Ascending aorta (tissue), 2 donors: ENCODE results near the gene ARSG. TPM values are rescaled to one million over a fixed set of nuclear protein-coding genes. Genes with fewer than 3 reads are reported as not detected.
A peak's percentile ranks its signal among the peaks of the same experiment; 100 is the strongest.

Source experiments
- DNase-seq, 2 donors: peaks; one replicate each; pipeline ENCODE4 v3.0.0-alpha.2; 2019; ENCODE audit warnings: low spot score in 2 of 2
- H3K27ac ChIP-seq, 2 donors: fragments of 200-600 bp; sonication (generic); one replicate each; pipeline ENCODE4 v1.5.1; 2016 to 2017; ENCODE audit warnings: mild to moderate bottlenecking in 1 of 2
- H3K27me3 ChIP-seq: fragments of 200-600 bp; sonication (generic); one replicate; pipeline ENCODE4 v1.5.1; 2017
- H3K36me3 ChIP-seq, 2 donors: fragments of 200-600 bp; sonication (generic); one replicate each; pipeline ENCODE4 v1.5.1; 2016
- H3K4me1 ChIP-seq, 2 donors: fragments of 200-600 bp; sonication (generic); one replicate each; pipeline ENCODE4 v1.5.1; 2016 to 2017; ENCODE audit warnings: mild to moderate bottlenecking in 1 of 2
- H3K4me3 ChIP-seq, 2 donors: fragments of 200-600 bp; sonication (generic); one replicate each; pipeline ENCODE4 v1.5.1; 2016 to 2017; ENCODE audit warnings: mild to moderate bottlenecking in 1 of 2
- H3K9me3 ChIP-seq, 2 donors: fragments of 200-600 bp; sonication (generic); one replicate each; pipeline ENCODE4 v1.5.1; 2016
- CTCF ChIP-seq, 3 experiments: fragments of 200-600 bp in 2 of 3; fragments of 450-650 bp in 1 of 3; sonication (generic) in 2 of 3; IDR thresholded peaks; one replicate each; pipeline ENCODE4 v1.5.1; 2016 to 2019; ENCODE audit warnings: antibody characterized with exemption in 3 of 3, mild to moderate bottlenecking in 1 of 3, moderate library complexity in 1 of 3
- intact Hi-C: fragments of 100-400 bp; cut with DNase I; formaldehyde crosslinking; loops from one replicate; pipeline ENCODE4 v1.15.1; 2023
- total RNA-seq: library from RNA; depleted of rRNA; stranded (reverse); fragments of >200 nt; gene quantifications from one replicate; pipeline ENCODE4 v1.1.0, GENCODE V29; 2016

The ARSG gene
- total RNA-seq, 1 donor from 2014 or later: 7.3 TPM

- TF ChIP-seq CTCF (IDR thresholded peaks at IDR 0.05): no peak
- no peak for DNase-seq
- no peaks in the 10 kb centered on the region for H3K27me3 ChIP-seq
- intact Hi-C loops: loop anchor here (5.0 kb wide), 1 partner anchor 132 kb away; no protein-coding TSS in a partner anchor
- no peak overlapping the region for H3K4me3 ChIP-seq
- H3K4me1 ChIP-seq: no peaks in the 10 kb centered on the region
- H3K27ac ChIP-seq: no peak overlapping the region
- no peaks in the 10 kb centered on the region for H3K9me3 ChIP-seq
- no peaks in the 10 kb centered on the region for H3K36me3 ChIP-seq
These were observed 103.5 kb downstream of the ARSG start for GRCh38 chr17:68394608-68395331.

GRCh38 chr17:68396226-68397107 is 105.2 kb downstream of the ARSG start:
- Histone ChIP-seq H3K4me1 (no peaks in the 10 kb centered on the region), H3K27me3 (no peaks in the 10 kb centered on the region), H3K27ac (no peak overlapping the region), H3K4me3 (no peak overlapping the region), H3K36me3 (no peaks in the 10 kb centered on the region), H3K9me3 (no peaks in the 10 kb centered on the region)
- intact Hi-C loops: loop anchor here (5.0 kb wide), 1 partner anchor 134 kb away; no protein-coding TSS in a partner anchor
- TF ChIP-seq CTCF (IDR thresholded peaks at IDR 0.05): no peak
- no peak for DNase-seq

DNA sequence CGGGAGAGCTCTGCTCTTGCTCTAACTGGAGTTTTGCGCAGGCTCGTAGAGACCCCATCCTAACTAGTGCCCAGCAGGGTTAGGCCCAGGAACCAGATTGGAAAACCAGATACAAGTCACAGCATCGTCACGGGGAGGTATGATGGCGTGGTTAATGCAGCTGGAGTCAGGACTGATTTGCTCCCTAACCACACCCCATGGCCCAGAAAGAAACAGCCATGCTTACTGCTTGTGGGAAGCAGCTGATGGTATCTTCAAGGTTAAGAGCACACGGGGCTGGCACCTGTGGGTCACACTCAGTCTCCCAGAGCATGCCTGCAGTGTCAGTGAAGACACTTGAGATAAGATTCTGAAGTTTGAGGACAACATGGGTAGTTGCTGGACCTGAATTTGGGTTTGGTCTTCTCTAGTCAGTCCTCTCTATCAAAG is 105.8 kb downstream of the ARSG start:
- no peaks in the 10 kb centered on the region for H3K9me3 ChIP-seq
- H3K4me1 ChIP-seq: no peaks in the 10 kb centered on the region
- no peaks in the 10 kb centered on the region for H3K36me3 ChIP-seq
- intact Hi-C loops: loop anchor here (5.0 kb wide), 1 partner anchor 135 kb away; no protein-coding TSS in a partner anchor
- no peaks in the 10 kb centered on the region for H3K27me3 ChIP-seq
- no peak for TF ChIP-seq CTCF (IDR thresholded peaks at IDR 0.05)
- no peak overlapping the region for H3K27ac ChIP-seq
- no peak for DNase-seq
- H3K4me3 ChIP-seq: no peak overlapping the region

DNA sequence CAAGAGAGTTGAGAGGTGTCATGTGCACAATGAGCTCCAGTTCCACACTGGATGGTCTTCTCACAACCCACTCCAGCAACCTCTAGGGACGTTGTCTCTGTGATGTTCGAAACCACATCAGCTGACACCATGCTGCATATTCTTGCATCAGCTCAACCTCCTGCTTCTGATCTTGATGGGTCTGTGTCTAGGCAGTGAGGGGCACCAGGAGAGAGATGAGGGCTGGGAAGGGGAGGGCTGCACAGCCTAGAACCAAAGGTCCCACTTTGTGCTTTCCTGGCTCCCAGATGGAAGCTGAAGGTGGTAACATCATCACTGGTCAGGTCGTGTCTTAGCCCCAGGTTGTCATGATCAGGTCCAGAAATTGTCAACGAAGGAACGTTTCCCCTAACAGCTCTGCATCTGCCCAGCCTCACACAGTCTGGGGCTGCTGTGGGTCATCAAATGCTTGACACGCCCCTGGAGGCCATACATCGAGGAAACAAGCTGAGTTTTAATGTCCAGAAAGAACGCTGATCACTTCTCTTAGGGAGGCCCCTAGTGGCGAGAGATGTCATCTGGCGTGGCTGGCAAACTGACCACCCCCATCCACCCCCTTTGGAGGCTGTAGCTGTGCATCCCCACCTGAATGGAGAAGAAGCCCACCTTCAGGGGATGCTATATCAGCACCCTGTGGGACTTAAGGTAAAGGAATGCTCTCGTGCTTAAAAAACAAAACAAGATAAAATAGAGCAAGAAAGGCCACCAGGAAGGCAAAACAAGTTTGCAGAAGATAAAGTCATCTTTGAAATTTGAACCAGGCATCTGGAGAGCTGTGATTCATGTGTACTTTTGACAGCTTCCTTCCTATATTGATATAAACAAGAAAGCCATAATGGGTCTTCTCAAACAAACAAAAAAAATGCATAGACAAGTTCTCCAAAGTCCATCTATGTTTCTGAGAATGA is 107.7 kb downstream of the ARSG start:
- H3K27me3 ChIP-seq: no peaks in the 10 kb centered on the region
- no peaks in the 10 kb centered on the region for H3K9me3 ChIP-seq
- no peaks in the 10 kb centered on the region for H3K36me3 ChIP-seq
- peak; percentile 49 to 75 (median 54) for TF ChIP-seq CTCF (IDR thresholded peaks at IDR 0.05)
- H3K27ac ChIP-seq: no peak overlapping the region
- no peak overlapping the region for H3K4me3 ChIP-seq
- DNase-seq: no peak
- intact Hi-C loops: loop anchor here (5.0 kb wide), 1 partner anchor 137 kb away; no protein-coding TSS in a partner anchor
- H3K4me1 ChIP-seq: no peaks in the 10 kb centered on the region
